Parathyroid adenoma (tissue), 2 donors: Measurements from ENCODE around the gene HCLS1.

ENCODE experiments used
- H2AFZ ChIP-seq: fragments of 300-600 bp; sonication (generic); one replicate; pipeline ENCODE4 v1.7.0; 2017; ENCODE audit warnings: antibody characterized with exemption, mild to moderate bottlenecking
- H3K27ac ChIP-seq: fragments of 300-600 bp; sonication (generic); one replicate; pipeline ENCODE4 v1.7.0; 2017
- H3K27me3 ChIP-seq: fragments of 300-600 bp; sonication (generic); one replicate; pipeline ENCODE4 v1.7.0; 2017; ENCODE audit warnings: low read length; ENCODE audit not compliant: control insufficient read depth, insufficient read depth
- H3K36me3 ChIP-seq: fragments of 300-600 bp; sonication (generic); one replicate; pipeline ENCODE4 v1.7.0; 2017; ENCODE audit warnings: low read length; ENCODE audit not compliant: control insufficient read depth, insufficient read depth
- H3K4me1 ChIP-seq: fragments of 300-600 bp; sonication (generic); one replicate; pipeline ENCODE4 v1.7.0; 2017; ENCODE audit warnings: control low read depth
- H3K4me2 ChIP-seq: fragments of 300-600 bp; sonication (generic); one replicate; pipeline ENCODE4 v1.7.0; 2017; ENCODE audit warnings: low read length
- H3K4me3 ChIP-seq: fragments of 300-600 bp; sonication (generic); one replicate; pipeline ENCODE4 v1.7.0; 2017; ENCODE audit warnings: low read depth, low read length
- H3K79me2 ChIP-seq: fragments of 300-600 bp; sonication (generic); one replicate; pipeline ENCODE4 v1.7.0; 2017; ENCODE audit warnings: control low read depth
- H3K9ac ChIP-seq: fragments of 300-600 bp; sonication (generic); one replicate; pipeline ENCODE4 v1.7.0; 2017; ENCODE audit warnings: mild to moderate bottlenecking
- H3K9me3 ChIP-seq: fragments of 300-600 bp; sonication (generic); one replicate; pipeline ENCODE4 v1.7.0; 2017; ENCODE audit warnings: low read length; ENCODE audit not compliant: control insufficient read depth
- CTCF ChIP-seq: fragments of 300-600 bp; sonication (generic); IDR thresholded peaks from one replicate; pipeline ENCODE4 v1.7.0; 2017; ENCODE audit warnings: antibody characterized with exemption, mild to moderate bottlenecking
- donor health status: primary hyperparathyroidism.

The HCLS1 gene

GRCh38 chr3:121637922-121638321 lies 22.8 kb downstream of the HCLS1 start:
- H3K79me2 ChIP-seq = no peaks in the 10 kb centered on the region
- H3K4me1 ChIP-seq = no peaks in the 10 kb centered on the region
- H3K36me3 ChIP-seq = no peaks in the 10 kb centered on the region
- no peak overlapping the region for H3K9ac ChIP-seq
- H2AFZ ChIP-seq = no peak overlapping the region
- H3K4me2 ChIP-seq = no peak overlapping the region
- no peak for TF ChIP-seq CTCF
- H3K9me3 ChIP-seq = no peaks in the 10 kb centered on the region
- H3K4me3 ChIP-seq = no peak overlapping the region
- H3K27me3 ChIP-seq = no peaks in the 10 kb centered on the region
- no peak overlapping the region for H3K27ac ChIP-seq

- no peak overlapping the region for H3K9ac ChIP-seq
- no peak overlapping the region for H2AFZ ChIP-seq
- H3K4me3 ChIP-seq = no peak overlapping the region
- no peaks in the 10 kb centered on the region for H3K79me2 ChIP-seq
- no peak for TF ChIP-seq CTCF
- no peaks in the 10 kb centered on the region for H3K27me3 ChIP-seq
- H3K36me3 ChIP-seq = no peaks in the 10 kb centered on the region
- no peaks in the 10 kb centered on the region for H3K9me3 ChIP-seq
- no peaks in the 10 kb centered on the region for H3K4me1 ChIP-seq
- H3K27ac ChIP-seq = no peak overlapping the region
- no peak overlapping the region for H3K4me2 ChIP-seq
Observed at GRCh38 chr3:121630355-121630754, 30.3 kb downstream of the HCLS1 start.

- H3K9ac ChIP-seq = no peak overlapping the region
- no peaks in the 10 kb centered on the region for H3K4me1 ChIP-seq
- no peak overlapping the region for H3K27ac ChIP-seq
- H3K36me3 ChIP-seq = no peaks in the 10 kb centered on the region
- no peak overlapping the region for H2AFZ ChIP-seq
- no peak overlapping the region for H3K4me3 ChIP-seq
- H3K79me2 ChIP-seq = no peaks in the 10 kb centered on the region
- no peak overlapping the region for H3K4me2 ChIP-seq
- H3K9me3 ChIP-seq = no peaks in the 10 kb centered on the region
- no peaks in the 10 kb centered on the region for H3K27me3 ChIP-seq
- TF ChIP-seq CTCF = no peak
Observed at GRCh38 chr3:121629601-121630000, 31.1 kb downstream of the HCLS1 start.

GRCh38 chr3:121627622-121628021 lies 33.1 kb downstream of the HCLS1 start:
- no peaks in the 10 kb centered on the region for H3K27me3 ChIP-seq
- H3K9ac ChIP-seq = no peak overlapping the region
- no peaks in the 10 kb centered on the region for H3K79me2 ChIP-seq
- H3K4me1 ChIP-seq = no peaks in the 10 kb centered on the region
- H3K27ac ChIP-seq = no peak overlapping the region
- H3K4me3 ChIP-seq = no peak overlapping the region
- no peak overlapping the region for H3K4me2 ChIP-seq
- TF ChIP-seq CTCF = no peak
- H3K9me3 ChIP-seq = no peaks in the 10 kb centered on the region
- no peak overlapping the region for H2AFZ ChIP-seq
- H3K36me3 ChIP-seq = no peaks in the 10 kb centered on the region

- Histone ChIP-seq H3K79me2 (no peaks in the 10 kb centered on the region), H3K9ac (no peak overlapping the region), H3K4me2 (no peak overlapping the region), H3K4me1 (no peaks in the 10 kb centered on the region), H2AFZ (no peak overlapping the region), H3K27ac (no peak overlapping the region), H3K27me3 (no peaks in the 10 kb centered on the region), H3K9me3 (no peaks in the 10 kb centered on the region), H3K36me3 (no peaks in the 10 kb centered on the region), H3K4me3 (no peak overlapping the region)
- TF ChIP-seq CTCF = no peak
Observed at GRCh38 chr3:121627211-121627610, 33.5 kb downstream of the HCLS1 start.
